Gastrocnemius medialis (tissue), 4 donors: ENCODE data around the gene SPTLC2. TPM values are rescaled to one million over a fixed set of nuclear protein-coding genes. Genes with fewer than 3 reads are reported as not detected.

Experiments
- ATAC-seq, 2 donors: fragments of 150-250 bp; one replicate each; pipeline ENCODE4 v1.9.1; 2016
- DNase-seq, 2 donors: peaks; one replicate each; pipeline ENCODE4 v3.0.0-alpha.2; 2019
- H3K27ac ChIP-seq, 4 donors: fragments of 200-600 bp; sonication (generic); 1 replicate in 1 of 4; 2 replicates in 3 of 4; pipeline ENCODE4 v1.5.1; 2016 to 2018; ENCODE audit warnings: mild to moderate bottlenecking in 2 of 4, moderate library complexity in 1 of 4
- H3K27me3 ChIP-seq, 3 donors: fragments of 200-600 bp; sonication (generic) in 2 of 3; 1 replicate in 1 of 3; 2 replicates in 2 of 3; pipeline versions ENCODE4 v1.5.1 to v1.6.0; 2016 to 2019; ENCODE audit warnings: mild to moderate bottlenecking in 1 of 3, moderate library complexity in 1 of 3
- H3K36me3 ChIP-seq, 2 donors: fragments of 200-600 bp; sonication (generic) in 1 of 2; one replicate each; pipeline ENCODE4 v1.5.1; 2017 to 2018
- H3K4me1 ChIP-seq, 2 donors: fragments of 200-600 bp; sonication (generic) in 1 of 2; one replicate each; pipeline ENCODE4 v1.5.1; 2016 to 2017; ENCODE audit warnings: mild to moderate bottlenecking in 2 of 2
- H3K4me3 ChIP-seq, 4 donors: fragments of 200-600 bp; sonication (generic) in 3 of 4; 1 replicate in 1 of 4; 2 replicates in 3 of 4; pipeline ENCODE4 v1.5.1; 2016 to 2019; ENCODE audit warnings: mild to moderate bottlenecking in 2 of 4
- H3K9me3 ChIP-seq, 3 donors: fragments of 200-600 bp; sonication (generic) in 2 of 3; 1 replicate in 1 of 3; 2 replicates in 2 of 3; pipeline ENCODE4 v1.5.1; 2016 to 2019
- POLR2A ChIP-seq, 2 donors: fragments of 450-650 bp; IDR thresholded peaks; one replicate each; pipeline ENCODE4 v1.6.1; 2017; ENCODE audit warnings: antibody characterized with exemption in 2 of 2, mild to moderate bottlenecking in 2 of 2, moderate library complexity in 2 of 2
- in situ Hi-C, 4 donors: fragments of 200-750 bp; cut with MboI; loops; one replicate each; pipeline versions ENCODE4 v1.15.0 to v1.8.0; 2017; ENCODE audit warnings: low sequenced_read_pairs in 4 of 4
- intact Hi-C: fragments of 100-400 bp; cut with DNase I; formaldehyde crosslinking; loops from one replicate; pipeline ENCODE4 v1.15.1; 2023; ENCODE audit warnings: low total_unique reads
- total RNA-seq, 4 donors: library from RNA; depleted of rRNA; stranded (reverse); fragments of >200 nt; gene quantifications; one replicate each; pipeline versions ENCODE4 v1.1.0 to v1.2.3, GENCODE V29; 2016
- TF ChIP-seq, protein P1 (sequence below), 5 experiments: fragments of 450-650 bp in 3 of 5; fragments of 200-600 bp in 2 of 5; sonication (generic) in 2 of 5; IDR thresholded peaks in 4 of 5; conservative IDR thresholded peaks in 1 of 5; 1 replicate in 4 of 5; 2 replicates in 1 of 5; pipeline ENCODE4 v1.5.1; 2016 to 2019; ENCODE audit warnings: antibody characterized with exemption in 5 of 5, mild to moderate bottlenecking in 3 of 5, moderate library complexity in 3 of 5

Gene SPTLC2
- total RNA-seq, 4 donors from 2014 or later: 6.5 to 10.4 (median 7.0) TPM

DNA sequence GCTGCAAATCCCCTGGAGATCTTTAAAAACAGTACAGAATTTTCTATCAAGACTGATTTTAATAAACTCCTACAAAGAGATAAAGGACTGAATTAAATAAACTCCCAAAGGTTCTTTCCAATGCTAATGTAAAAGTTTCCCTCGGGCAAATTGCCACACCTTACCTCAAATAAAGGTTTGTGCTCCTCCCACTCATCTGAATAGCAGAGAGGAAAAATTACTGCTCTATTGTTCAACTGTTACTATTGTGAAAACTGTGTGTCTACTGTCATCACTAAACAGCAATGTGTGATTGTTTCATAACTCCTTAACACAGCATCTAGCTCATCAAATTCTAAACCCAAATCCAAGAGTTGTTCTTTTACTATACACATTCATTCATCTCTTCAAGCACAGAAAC, 3.2 kb downstream of the SPTLC2 start:
- Histone ChIP-seq H3K9me3 (no peaks in the 10 kb centered on the region), H3K27ac (no peak overlapping the region), H3K4me3 (no peak overlapping the region), H3K27me3 (no peaks in the 10 kb centered on the region), H3K36me3 (no peaks in the 10 kb centered on the region), H3K4me1 (peaks cover 12 to 18% of the 10 kb centered on the region in 2 donors)
- in situ Hi-C loops (no loop called here), intact Hi-C loops (loop anchor here (10.0 kb wide), 1 partner anchor 798 kb away; the partner anchor contains the start of gene ANGEL1)
- DNase-seq (no peak), ATAC-seq (no peak)
- no peak for TF ChIP-seq POLR2A (IDR thresholded peaks at IDR 0.05)
- TF ChIP-seq, protein P1, sequence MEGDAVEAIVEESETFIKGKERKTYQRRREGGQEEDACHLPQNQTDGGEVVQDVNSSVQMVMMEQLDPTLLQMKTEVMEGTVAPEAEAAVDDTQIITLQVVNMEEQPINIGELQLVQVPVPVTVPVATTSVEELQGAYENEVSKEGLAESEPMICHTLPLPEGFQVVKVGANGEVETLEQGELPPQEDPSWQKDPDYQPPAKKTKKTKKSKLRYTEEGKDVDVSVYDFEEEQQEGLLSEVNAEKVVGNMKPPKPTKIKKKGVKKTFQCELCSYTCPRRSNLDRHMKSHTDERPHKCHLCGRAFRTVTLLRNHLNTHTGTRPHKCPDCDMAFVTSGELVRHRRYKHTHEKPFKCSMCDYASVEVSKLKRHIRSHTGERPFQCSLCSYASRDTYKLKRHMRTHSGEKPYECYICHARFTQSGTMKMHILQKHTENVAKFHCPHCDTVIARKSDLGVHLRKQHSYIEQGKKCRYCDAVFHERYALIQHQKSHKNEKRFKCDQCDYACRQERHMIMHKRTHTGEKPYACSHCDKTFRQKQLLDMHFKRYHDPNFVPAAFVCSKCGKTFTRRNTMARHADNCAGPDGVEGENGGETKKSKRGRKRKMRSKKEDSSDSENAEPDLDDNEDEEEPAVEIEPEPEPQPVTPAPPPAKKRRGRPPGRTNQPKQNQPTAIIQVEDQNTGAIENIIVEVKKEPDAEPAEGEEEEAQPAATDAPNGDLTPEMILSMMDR (IDR thresholded peaks at IDR 0.05 in 4 of 5, conservative IDR thresholded peaks at IDR 0.05 in 1 of 5): no peak

DNA sequence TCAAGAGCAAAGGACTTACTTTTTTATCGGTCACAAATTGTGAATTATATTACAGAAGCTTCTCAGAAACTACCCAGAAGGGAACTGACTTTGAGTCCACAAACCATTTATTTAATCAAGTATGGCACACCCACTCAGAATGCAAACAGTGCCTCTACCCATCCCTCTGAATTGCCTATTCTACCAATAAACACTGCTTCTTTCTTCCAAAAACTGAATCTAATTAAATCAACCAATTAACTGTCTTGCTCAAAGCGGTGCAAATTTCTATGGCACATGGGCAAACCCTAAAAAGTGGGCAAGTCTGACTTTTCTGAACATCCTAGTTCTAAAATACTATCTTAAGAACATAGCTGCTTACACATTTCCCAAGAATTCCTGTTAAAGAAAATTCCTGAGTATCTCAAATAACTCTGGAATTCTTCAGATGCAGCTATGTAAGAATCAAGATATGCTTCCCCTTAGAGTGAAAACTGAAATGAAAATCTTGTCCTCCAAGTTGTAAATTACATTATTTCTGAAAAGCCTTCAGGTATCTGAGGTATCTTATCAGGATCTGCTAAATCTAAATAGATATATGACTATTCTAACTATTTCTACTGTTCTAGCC, 4.3 kb downstream of the SPTLC2 start:
- intact Hi-C loops (loop anchor here (10.0 kb wide), 1 partner anchor 797 kb away; the partner anchor contains the start of gene ANGEL1), in situ Hi-C loops (no loop called here)
- H3K27me3 ChIP-seq: no peaks in the 10 kb centered on the region
- no peak for ATAC-seq
- H3K27ac ChIP-seq: no peak overlapping the region
- no peaks in the 10 kb centered on the region for H3K9me3 ChIP-seq
- H3K4me1 ChIP-seq: peaks cover 12 to 16% of the 10 kb centered on the region in 2 donors
- no peak for TF ChIP-seq POLR2A (IDR thresholded peaks at IDR 0.05)
- TF ChIP-seq, protein P1 (IDR thresholded peaks at IDR 0.05 in 4 of 5, conservative IDR thresholded peaks at IDR 0.05 in 1 of 5): no peak
- H3K36me3 ChIP-seq: no peaks in the 10 kb centered on the region
- no peak overlapping the region for H3K4me3 ChIP-seq
- DNase-seq: no peak

DNA sequence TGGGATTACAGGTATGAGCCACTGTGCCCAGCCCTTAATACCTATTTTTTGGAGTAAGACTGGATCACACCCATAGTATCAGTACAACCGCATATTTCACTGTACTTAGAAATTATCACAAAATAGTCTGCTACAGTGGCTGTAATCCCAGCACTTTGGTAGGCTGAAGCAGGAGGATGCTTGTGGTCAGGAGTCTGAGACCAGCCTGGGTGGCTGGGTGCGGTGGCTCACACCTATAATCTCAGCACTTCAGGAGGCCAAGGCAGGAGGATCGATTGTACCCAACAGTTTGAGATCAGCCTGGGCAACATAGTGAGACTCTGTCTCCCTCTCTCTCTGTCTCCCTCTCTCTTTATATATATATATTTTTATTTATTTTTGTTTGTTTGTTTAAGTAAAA, 5.9 kb downstream of the SPTLC2 start:
- no peak for DNase-seq
- in situ Hi-C loops: no loop called here
- intact Hi-C loops: loop anchor here (10.0 kb wide), 1 partner anchor 796 kb away; the partner anchor contains the start of gene ANGEL1
- Histone ChIP-seq H3K36me3 (no peaks in the 10 kb centered on the region), H3K27ac (no peak overlapping the region), H3K9me3 (no peaks in the 10 kb centered on the region), H3K27me3 (no peaks in the 10 kb centered on the region), H3K4me1 (peaks cover 6 to 13% of the 10 kb centered on the region in 2 donors), H3K4me3 (no peak overlapping the region)
- TF ChIP-seq, protein P1 (IDR thresholded peaks at IDR 0.05 in 4 of 5, conservative IDR thresholded peaks at IDR 0.05 in 1 of 5): no peak
- no peak for TF ChIP-seq POLR2A (IDR thresholded peaks at IDR 0.05)
- no peak for ATAC-seq

DNA sequence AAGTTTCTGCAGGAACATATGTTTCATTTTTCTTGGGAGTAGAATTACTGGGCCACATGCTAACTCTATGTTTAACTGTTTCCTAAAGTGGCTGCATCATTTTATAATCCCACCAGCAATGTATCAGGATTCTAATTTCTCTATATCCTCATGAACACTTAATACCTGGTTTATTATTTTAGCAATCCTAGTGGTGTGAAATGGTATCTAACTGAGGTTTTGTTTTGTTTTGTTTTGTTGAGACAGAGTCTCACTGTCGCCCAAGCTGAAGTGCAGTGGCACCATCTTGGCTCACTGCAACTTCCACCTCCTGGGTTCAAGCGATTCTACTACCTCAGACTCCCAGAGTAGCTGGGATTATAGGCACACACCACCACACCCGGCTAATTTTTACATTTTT, 6.5 kb downstream of the SPTLC2 start:
- no peak for TF ChIP-seq POLR2A (IDR thresholded peaks at IDR 0.05)
- TF ChIP-seq, protein P1 (IDR thresholded peaks at IDR 0.05 in 4 of 5, conservative IDR thresholded peaks at IDR 0.05 in 1 of 5): no peak
- ATAC-seq (no peak), DNase-seq (no peak)
- intact Hi-C loops (loop anchor here (10.0 kb wide), 1 partner anchor 795 kb away; the partner anchor contains the start of gene ANGEL1), in situ Hi-C loops (no loop called here)
- no peaks in the 10 kb centered on the region for H3K9me3 ChIP-seq
- no peak overlapping the region for H3K4me3 ChIP-seq
- H3K4me1 ChIP-seq: peaks cover under 1 to 7% of the 10 kb centered on the region in 2 donors
- H3K27ac ChIP-seq: no peak overlapping the region
- H3K36me3 ChIP-seq: no peaks in the 10 kb centered on the region
- H3K27me3 ChIP-seq: no peaks in the 10 kb centered on the region
